GM12878 (cell line): ENCODE results near the gene ERVFRD-1. TPM values are rescaled to one million over a fixed set of nuclear protein-coding genes. Genes with fewer than 3 reads are reported as not detected.

ENCODE experiments used
- ASH2L ChIP-seq: fragments of 300-600, 200-600 bp; sonication (generic); IDR thresholded peaks from 2 replicates; pipeline ENCODE4 v1.6.1; 2017; ENCODE audit warnings: low read depth, mild to moderate bottlenecking, borderline replicate concordance
- ESRRA ChIP-seq: IDR thresholded peaks from 2 replicates; pipeline ENCODE4 v1.6.1; 2012; ENCODE audit warnings: mild to moderate bottlenecking, low read length, improper control_type of control experiment
- PML ChIP-seq: IDR thresholded peaks from 2 replicates; pipeline ENCODE4 v1.6.1; 2012; ENCODE audit warnings: low read length, inconsistent platforms
- SREBF2 ChIP-seq: IDR thresholded peaks from 2 replicates; pipeline ENCODE4 v1.6.1; 2012; ENCODE audit warnings: mild to moderate bottlenecking, low read length
- polyA plus RNA-seq, 11 experiments: library from polyadenylated mRNA; depleted of rRNA in 4 of 11; unstranded in 6 of 11; stranded (reverse) in 5 of 11; fragments of >200 nt; fragmentation: Nextera tagmentation in 4 of 11; fragmentation: Illumina TruSeq in 1 of 11; extraction: Ambion mirVana in 4 of 11; extraction: Trizol in 1 of 11; gene quantifications; 1 replicate in 1 of 11; 2 replicates in 10 of 11; pipeline versions ENCODE4 v1.2.1 to v1.2.3, GENCODE V29; 2011 to 2016; ENCODE audit warnings: inconsistent platforms in 2 of 11, missing spikeins in 2 of 11, low read depth in 1 of 11
- total RNA-seq, 4 experiments: library from RNA; depleted of rRNA in 3 of 4; stranded (reverse); fragments of >200 nt in 3 of 4; fragmentation: Illumina TruSeq in 1 of 4; extraction: Trizol in 1 of 4; gene quantifications; 2 replicates each; pipeline versions ENCODE4 v1.2.1 to v1.2.3, GENCODE V29; 2013 to 2021
- TF ChIP-seq, protein P1 (sequence below): IDR thresholded peaks from 2 replicates; pipeline ENCODE4 v1.6.1; 2012; ENCODE audit warnings: low read depth, low read length, improper control_type of control experiment
- TF ChIP-seq, protein P2 (sequence below): fragments of 450-650 bp; IDR thresholded peaks from 2 replicates; pipeline ENCODE4 v1.6.1; 2017; ENCODE audit warnings: mild to moderate bottlenecking
- TF ChIP-seq, protein P3 (sequence below): fragments of 150-350 bp; IDR thresholded peaks from 2 replicates; pipeline ENCODE4 v1.6.1; 2014; ENCODE audit warnings: mild to moderate bottlenecking, low read depth, low read length

ERVFRD-1 gene
- total and polyA plus RNA-seq, 10 of the 15 experiments (the other 5 are each of a cell fraction or from before 2014, with no cell fraction given), result 0.03 to 0.11 (median 0.07) TPM; not detected in 7

DNA sequence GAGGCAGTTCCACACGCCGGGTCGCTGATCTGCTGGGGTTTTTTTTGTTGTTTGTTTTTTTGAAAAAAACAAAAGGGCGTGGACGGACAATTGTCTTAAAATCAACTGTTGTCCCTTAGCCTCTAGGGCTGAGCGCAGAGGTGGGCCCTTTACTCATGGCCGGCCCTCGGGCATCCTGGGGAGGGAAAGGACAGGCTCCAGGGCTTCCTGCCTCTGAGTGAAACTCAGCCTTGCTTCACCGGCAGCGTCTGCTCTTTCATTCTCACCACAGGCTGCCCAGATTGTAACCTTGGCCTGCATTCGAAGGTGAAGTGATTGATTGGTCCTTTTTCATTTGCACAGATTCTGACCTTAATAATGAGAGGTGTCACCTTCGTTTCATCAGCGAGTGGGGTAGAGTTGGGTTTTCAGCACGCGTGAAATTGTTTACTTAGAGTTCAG lies 17.1 kb downstream of the ERVFRD-1 start (continued):
- TF ChIP-seq, protein P1, sequence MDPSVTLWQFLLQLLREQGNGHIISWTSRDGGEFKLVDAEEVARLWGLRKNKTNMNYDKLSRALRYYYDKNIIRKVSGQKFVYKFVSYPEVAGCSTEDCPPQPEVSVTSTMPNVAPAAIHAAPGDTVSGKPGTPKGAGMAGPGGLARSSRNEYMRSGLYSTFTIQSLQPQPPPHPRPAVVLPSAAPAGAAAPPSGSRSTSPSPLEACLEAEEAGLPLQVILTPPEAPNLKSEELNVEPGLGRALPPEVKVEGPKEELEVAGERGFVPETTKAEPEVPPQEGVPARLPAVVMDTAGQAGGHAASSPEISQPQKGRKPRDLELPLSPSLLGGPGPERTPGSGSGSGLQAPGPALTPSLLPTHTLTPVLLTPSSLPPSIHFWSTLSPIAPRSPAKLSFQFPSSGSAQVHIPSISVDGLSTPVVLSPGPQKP, result no peak
- TF ChIP-seq, protein P2, sequence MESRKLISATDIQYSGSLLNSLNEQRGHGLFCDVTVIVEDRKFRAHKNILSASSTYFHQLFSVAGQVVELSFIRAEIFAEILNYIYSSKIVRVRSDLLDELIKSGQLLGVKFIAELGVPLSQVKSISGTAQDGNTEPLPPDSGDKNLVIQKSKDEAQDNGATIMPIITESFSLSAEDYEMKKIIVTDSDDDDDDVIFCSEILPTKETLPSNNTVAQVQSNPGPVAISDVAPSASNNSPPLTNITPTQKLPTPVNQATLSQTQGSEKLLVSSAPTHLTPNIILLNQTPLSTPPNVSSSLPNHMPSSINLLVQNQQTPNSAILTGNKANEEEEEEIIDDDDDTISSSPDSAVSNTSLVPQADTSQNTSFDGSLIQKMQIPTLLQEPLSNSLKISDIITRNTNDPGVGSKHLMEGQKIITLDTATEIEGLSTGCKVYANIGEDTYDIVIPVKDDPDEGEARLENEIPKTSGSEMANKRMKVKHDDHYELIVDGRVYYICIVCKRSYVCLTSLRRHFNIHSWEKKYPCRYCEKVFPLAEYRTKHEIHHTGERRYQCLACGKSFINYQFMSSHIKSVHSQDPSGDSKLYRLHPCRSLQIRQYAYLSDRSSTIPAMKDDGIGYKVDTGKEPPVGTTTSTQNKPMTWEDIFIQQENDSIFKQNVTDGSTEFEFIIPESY, result no peak
- TF ChIP-seq, protein P3, sequence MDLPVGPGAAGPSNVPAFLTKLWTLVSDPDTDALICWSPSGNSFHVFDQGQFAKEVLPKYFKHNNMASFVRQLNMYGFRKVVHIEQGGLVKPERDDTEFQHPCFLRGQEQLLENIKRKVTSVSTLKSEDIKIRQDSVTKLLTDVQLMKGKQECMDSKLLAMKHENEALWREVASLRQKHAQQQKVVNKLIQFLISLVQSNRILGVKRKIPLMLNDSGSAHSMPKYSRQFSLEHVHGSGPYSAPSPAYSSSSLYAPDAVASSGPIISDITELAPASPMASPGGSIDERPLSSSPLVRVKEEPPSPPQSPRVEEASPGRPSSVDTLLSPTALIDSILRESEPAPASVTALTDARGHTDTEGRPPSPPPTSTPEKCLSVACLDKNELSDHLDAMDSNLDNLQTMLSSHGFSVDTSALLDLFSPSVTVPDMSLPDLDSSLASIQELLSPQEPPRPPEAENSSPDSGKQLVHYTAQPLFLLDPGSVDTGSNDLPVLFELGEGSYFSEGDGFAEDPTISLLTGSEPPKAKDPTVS, result no peak
- no peak for TF ChIP-seq SREBF2
- TF ChIP-seq PML, result no peak
- peak; percentile 64; the same call in 1 of the 2 replicates for TF ChIP-seq ASH2L
- TF ChIP-seq ESRRA, result no peak
